Raji (cell line): ENCODE measurements around the gene SPIN4.
A peak's percentile ranks its signal among the peaks of the same experiment; 100 is the strongest.

ENCODE experiments used
- POLR2A ChIP-seq: IDR thresholded peaks from 2 replicates; pipeline ENCODE4 v1.6.1; 2011; ENCODE audit warnings: low read depth, low read length, control low read depth; ENCODE audit not compliant: insufficient read depth

SPIN4 gene

GRCh38 chrX:63350941-63351616 lies at the start of gene SPIN4:
TSS of gene SPIN4 (minus strand) at chrX:63351332. CDS start at chrX:63350819, 513 bp downstream.
- TF ChIP-seq POLR2A, result peak; percentile 66

- no peak for TF ChIP-seq POLR2A
Measured at GRCh38 chrX:63400340-63400739, 49.2 kb upstream of the SPIN4 start.

- no peak for TF ChIP-seq POLR2A
Measured at GRCh38 chrX:63394872-63395271, 43.7 kb upstream of the SPIN4 start.

GRCh38 chrX:63387411-63387810 lies 36.3 kb upstream of the SPIN4 start:
- TF ChIP-seq POLR2A, result no peak

GRCh38 chrX:63363788-63364187 lies 12.7 kb upstream of the SPIN4 start:
- TF ChIP-seq POLR2A, result no peak

GRCh38 chrX:63361494-63361893 lies 10.4 kb upstream of the SPIN4 start:
- no peak for TF ChIP-seq POLR2A

GRCh38 chrX:63354484-63354883 lies 3.4 kb upstream of the SPIN4 start:
- TF ChIP-seq POLR2A, result no peak

- no peak; the same call in 1 of the 2 replicates for TF ChIP-seq POLR2A
Measured at GRCh38 chrX:63350465-63350877, 661 bp downstream of the SPIN4 start.

GRCh38 chrX:63349307-63349706 lies 1.8 kb downstream of the SPIN4 start:
- TF ChIP-seq POLR2A, result no peak

GRCh38 chrX:63330681-63331080 lies 20.5 kb downstream of the SPIN4 start:
- no peak for TF ChIP-seq POLR2A

GRCh38 chrX:63327788-63328187 lies 23.3 kb downstream of the SPIN4 start:
- TF ChIP-seq POLR2A, result no peak

- no peak for TF ChIP-seq POLR2A
Measured at GRCh38 chrX:63299596-63299995, 51.5 kb downstream of the SPIN4 start.
